GM21786 (cell line): ENCODE results near the gene OR7D2.

Experiments
- ATAC-seq: cut with Tn5 transposase; IDR thresholded peaks from one replicate; pipeline ENCODE4 v1.9.1; 2021; ENCODE audit not compliant: unreplicated experiment

Gene OR7D2

GRCh38 chr19:9178901-9179300 lies at the start of gene OR7D2:
Gene OR7D2, plus strand, starts transcription at chr19:9178979. Its CDS starts 6,803 bp downstream, at chr19:9185782.
- no peak for ATAC-seq

- ATAC-seq, result no peak
Observed at GRCh38 chr19:9130965-9131364, 47.8 kb upstream of the OR7D2 start.

- no peak for ATAC-seq
Observed at GRCh38 chr19:9132422-9132821, 46.4 kb upstream of the OR7D2 start.

- no peak for ATAC-seq
Observed at GRCh38 chr19:9139609-9140158, 39.1 kb upstream of the OR7D2 start.

GRCh38 chr19:9140159-9140874 lies 38.5 kb upstream of the OR7D2 start, which contains the start of gene ZNF317:
Gene ZNF317, plus strand, starts transcription at chr19:9140397. Its CDS starts 15,620 bp downstream, at chr19:9156017.
- peak; percentile 88 for ATAC-seq

- no peak for ATAC-seq
Observed at GRCh38 chr19:9144920-9145319, 33.9 kb upstream of the OR7D2 start.

- no peak for ATAC-seq
Observed at GRCh38 chr19:9146882-9147281, 31.9 kb upstream of the OR7D2 start.

- no peak for ATAC-seq
Observed at GRCh38 chr19:9148697-9149096, 30.1 kb upstream of the OR7D2 start.

GRCh38 chr19:9149997-9150396 lies 28.8 kb upstream of the OR7D2 start:
- no peak for ATAC-seq

GRCh38 chr19:9150650-9151049 lies 28.1 kb upstream of the OR7D2 start:
- no peak for ATAC-seq

GRCh38 chr19:9151367-9151766 lies 27.4 kb upstream of the OR7D2 start:
- ATAC-seq, result no peak

GRCh38 chr19:9155591-9155990 lies 23.2 kb upstream of the OR7D2 start:
- no peak for ATAC-seq

GRCh38 chr19:9156304-9156703 lies 22.5 kb upstream of the OR7D2 start:
- ATAC-seq, result no peak

GRCh38 chr19:9159891-9160290 lies 18.9 kb upstream of the OR7D2 start:
- ATAC-seq, result no peak

GRCh38 chr19:9161427-9161826 lies 17.4 kb upstream of the OR7D2 start:
- no peak for ATAC-seq

- no peak for ATAC-seq
Observed at GRCh38 chr19:9165261-9165660, 13.5 kb upstream of the OR7D2 start.

GRCh38 chr19:9166846-9167245 lies 11.9 kb upstream of the OR7D2 start:
- ATAC-seq, result no peak

- ATAC-seq, result no peak
Observed at GRCh38 chr19:9171393-9171991, 7.3 kb upstream of the OR7D2 start.

- no peak for ATAC-seq
Observed at GRCh38 chr19:9175326-9175725, 3.5 kb upstream of the OR7D2 start.

GRCh38 chr19:9183000-9183399 lies 4.2 kb downstream of the OR7D2 start:
- no peak for ATAC-seq

- ATAC-seq, result no peak
Observed at GRCh38 chr19:9187191-9187590, 8.4 kb downstream of the OR7D2 start.

GRCh38 chr19:9189535-9189934 lies 10.8 kb downstream of the OR7D2 start:
- no peak for ATAC-seq
